Measurements from ENCODE around the gene TIMP1.
A peak's percentile ranks its signal among the peaks of the same experiment; 100 is the strongest.

TIMP1 gene

GRCh38 chrX:47608130-47608810 is 26.0 kb downstream of the TIMP1 start:
- DNase-seq, result no peak

DNA sequence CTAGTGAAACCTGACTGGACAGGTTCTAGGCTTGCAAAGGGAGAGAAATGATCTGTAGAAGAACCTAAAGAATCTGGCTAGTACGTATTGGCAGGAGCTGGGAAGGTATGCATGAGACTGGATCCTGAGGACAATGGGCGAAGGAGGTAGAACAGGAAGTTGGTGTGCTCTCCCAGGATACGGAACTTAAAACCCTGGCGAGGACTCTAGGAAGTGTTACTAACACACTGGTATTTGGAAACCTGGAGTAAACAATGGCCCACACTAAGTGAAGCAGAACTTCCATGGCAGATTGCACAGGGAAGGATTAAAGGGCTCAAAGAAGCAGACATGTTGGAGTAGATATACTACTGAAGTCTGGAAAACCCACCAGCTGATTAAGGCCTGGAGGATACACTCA is 28.3 kb downstream of the TIMP1 start:
- DNase-seq, result no peak

GRCh38 chrX:47611489-47611888 is 29.3 kb downstream of the TIMP1 start:
- DNase-seq, result no peak

GRCh38 chrX:47611926-47612325 is 29.7 kb downstream of the TIMP1 start:
- DNase-seq, result no peak

DNA sequence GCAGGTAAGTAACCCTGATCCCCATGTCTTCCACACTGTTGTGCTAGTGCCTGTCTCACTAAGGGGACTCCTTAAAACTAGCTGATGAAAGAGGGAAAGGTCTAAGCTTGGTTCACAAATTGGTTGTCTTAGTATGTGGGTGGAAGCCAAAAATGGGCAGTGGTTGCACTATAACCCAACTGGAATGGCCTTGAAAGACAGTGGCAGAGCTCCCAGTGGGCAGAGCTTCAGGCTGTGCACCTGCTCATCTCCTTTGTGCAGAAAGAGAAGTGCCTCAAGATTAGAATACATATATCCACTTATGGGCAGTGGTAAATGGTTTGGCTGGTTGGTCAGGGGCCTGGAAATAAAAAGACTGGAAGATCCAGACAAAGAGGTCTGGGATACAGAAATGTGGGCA is 30.2 kb downstream of the TIMP1 start:
- DNase-seq, result no peak

GRCh38 chrX:47613082-47613481 is 30.8 kb downstream of the TIMP1 start:
- no peak for DNase-seq

GRCh38 chrX:47614618-47615017 is 32.4 kb downstream of the TIMP1 start:
- no peak for DNase-seq

DNA sequence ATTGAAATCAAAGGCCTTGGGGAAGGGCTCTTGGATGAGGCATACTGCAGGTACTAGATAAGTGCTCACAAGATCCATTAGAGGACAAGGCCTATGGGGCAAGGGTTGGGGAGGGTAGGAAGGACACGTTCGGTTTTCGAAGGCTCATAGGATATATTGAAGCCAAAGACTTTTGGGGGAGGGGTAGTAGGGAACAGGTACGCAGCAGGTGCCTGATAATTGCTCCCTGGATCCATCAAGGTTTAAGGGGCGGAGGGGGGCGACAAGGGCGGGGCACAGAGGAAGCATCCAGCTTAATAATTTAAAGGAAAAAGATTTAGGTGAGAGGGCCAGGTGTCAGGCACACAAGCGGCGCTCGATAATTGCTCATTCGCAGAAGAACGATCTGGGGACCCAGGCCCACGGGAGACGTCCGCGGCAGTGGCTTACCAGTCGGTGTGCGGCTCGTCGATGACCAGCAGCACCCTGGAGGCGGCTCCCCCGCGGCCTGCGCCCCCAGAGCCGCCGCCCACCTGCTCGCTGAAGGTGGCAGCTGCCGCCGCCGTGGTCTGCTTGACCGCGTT is 36.8 kb downstream of the TIMP1 start:
- peak; percentile 27 for DNase-seq

- peak; percentile 86 for DNase-seq
These were observed 37.5 kb downstream of the TIMP1 start, which contains the start of gene SYN1 for GRCh38 chrX:47619486-47620302. Gene SYN1 (minus strand): TSS chrX:47619857. CDS start chrX:47619728, 129 bp downstream.

DNA sequence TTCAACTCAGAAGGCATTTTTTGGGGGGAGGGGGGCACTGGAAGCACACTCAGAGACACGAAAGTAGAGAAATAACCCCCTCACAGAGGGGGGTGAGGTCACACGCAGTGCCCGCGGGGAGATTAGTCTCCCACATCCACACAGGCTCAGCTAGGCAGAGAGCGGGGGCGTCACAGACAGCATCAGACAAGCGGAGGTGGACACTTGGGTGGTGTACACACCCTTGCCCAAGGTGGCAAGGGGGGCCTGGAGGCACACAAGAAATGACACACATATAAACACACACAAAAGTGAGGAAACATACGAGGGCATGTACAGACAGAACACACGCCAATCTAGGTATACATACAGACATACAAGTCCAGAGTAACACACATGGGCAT is 38.1 kb downstream of the TIMP1 start:
- DNase-seq, result no peak

DNA sequence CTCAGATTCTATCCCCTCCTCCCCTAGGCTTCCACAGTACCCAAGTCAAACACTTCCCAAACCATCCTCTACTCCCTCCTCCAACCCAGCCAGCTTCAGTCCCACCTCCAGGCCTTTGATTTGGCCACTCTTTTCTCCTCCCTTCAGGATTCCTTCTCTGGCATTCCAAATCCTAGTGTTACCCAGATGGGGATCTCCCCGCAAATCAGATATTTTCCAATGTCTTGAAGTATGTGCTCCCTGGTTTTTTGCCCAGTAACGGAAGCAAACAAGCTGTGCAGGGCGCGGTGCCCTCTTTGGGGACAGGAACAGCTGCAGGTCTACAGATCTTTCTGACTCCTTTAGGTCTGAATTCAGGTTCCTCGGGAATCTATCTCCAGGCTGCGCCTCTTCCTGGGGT is 39.6 kb downstream of the TIMP1 start:
- no peak for DNase-seq

DNA sequence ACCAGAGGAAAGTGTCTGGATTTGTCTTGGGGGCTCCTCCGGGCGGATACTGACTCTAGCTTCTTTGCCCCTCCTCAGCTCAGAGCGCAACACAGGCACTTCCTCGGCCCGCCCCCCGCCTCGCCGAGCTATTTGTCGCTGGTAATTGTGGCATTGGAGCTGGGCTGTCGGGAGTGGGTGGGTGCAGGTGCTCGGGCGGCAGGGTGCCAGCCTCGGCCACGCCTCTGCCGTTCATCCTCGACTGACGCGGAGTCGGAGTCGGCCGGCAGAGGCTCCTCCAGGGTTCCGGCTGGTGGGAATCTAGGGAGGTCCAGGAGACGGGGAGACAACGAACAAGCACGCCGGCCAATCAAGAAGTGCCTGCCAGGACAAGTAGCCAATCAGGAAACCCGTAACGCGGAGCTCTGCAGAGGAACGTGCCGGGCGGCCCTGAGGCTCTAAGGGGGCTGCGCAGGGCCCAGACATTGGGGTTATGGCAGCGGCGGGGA is 41.3 kb downstream of the TIMP1 start:
- peak; percentile 94 for DNase-seq

DNA sequence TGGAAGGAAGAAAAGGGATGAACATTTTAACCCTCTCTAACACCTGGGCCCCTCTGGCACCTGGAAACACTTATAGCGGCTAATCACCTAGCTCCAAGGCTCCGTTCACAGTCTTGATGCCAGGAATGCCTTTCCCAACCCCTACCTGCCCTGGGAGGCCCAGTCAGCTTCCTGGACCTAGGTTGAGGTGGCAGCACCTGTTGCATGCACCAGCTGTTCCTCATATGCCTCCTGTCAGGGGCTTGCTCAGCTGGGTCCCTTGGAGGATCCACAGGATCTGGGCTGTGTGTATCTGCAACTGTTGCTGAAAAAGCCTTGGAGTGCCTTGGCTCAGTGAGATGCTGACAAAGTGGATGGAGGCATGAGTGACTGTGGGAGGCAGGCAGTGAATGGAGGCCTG is 43.1 kb downstream of the TIMP1 start:
- DNase-seq, result no peak

- no peak for DNase-seq
These were observed 46.7 kb downstream of the TIMP1 start for GRCh38 chrX:47628982-47629381.

DNA sequence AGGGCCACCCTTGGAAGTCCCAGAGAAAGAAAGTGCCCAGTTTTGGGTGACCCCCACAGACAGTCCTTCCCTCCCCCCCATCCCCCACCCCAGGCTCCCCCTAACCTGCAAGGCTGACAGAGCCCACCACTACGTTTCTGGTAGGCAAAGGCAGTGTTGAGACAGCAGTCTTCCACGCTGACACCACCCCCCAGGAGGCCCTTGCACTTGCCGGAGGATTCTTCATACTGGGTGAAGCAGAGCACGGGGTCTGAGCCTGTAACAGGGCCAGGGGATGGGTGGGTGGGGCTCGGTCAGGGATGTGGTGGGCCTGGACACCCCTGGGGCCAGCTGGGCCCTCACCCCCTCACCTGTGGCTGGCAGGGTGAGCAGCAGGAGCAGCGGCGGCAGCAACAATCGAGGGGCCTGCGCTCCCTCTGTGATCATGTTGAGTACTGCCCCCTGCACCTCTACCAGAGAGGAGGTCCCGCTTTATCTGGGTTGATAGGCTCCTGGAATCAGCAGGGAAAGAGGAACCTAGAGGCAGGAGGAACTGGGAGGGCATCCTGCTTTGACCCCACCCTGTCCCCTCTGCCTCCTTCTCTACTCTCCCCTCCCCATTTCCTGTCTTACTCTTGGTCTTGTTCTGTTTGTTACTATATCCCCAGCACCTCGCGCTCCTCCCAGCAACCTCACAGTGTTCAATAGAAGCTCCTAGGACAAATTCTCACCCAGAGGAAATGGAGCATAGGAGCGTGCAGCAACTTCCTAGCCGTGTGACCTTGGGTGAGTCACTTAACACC is 47.4 kb downstream of the TIMP1 start, which contains the start of gene CFP:
Gene CFP (minus strand): TSS at position 512 of the 782 bp plus-strand sequence. CDS start 86 bp downstream, at position 426.
- no peak for DNase-seq

DNA sequence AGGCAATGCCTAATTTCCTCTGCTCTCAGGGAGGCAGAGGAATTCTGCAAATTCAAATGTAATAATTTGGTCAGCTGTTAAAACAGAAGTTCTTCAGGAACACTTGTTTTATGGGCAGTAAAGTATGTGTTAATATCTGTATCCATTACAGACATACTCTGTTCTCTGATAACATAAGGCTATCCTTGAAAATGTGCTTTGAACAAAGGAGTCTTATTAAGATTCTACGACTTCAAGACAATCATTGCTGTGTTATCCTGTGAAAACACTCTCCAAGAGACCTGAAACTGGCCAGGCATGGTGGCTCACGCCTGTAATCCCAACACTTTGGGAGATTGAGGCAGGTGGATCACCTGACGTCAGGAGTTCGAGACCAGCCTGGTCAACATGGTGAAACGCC is 49.4 kb downstream of the TIMP1 start:
- no peak for DNase-seq

- DNase-seq, result no peak
These were observed 50.4 kb downstream of the TIMP1 start for GRCh38 chrX:47632666-47633065.

GRCh38 chrX:47633689-47634590 is 51.7 kb downstream of the TIMP1 start:
- DNase-seq, result no peak

DNA sequence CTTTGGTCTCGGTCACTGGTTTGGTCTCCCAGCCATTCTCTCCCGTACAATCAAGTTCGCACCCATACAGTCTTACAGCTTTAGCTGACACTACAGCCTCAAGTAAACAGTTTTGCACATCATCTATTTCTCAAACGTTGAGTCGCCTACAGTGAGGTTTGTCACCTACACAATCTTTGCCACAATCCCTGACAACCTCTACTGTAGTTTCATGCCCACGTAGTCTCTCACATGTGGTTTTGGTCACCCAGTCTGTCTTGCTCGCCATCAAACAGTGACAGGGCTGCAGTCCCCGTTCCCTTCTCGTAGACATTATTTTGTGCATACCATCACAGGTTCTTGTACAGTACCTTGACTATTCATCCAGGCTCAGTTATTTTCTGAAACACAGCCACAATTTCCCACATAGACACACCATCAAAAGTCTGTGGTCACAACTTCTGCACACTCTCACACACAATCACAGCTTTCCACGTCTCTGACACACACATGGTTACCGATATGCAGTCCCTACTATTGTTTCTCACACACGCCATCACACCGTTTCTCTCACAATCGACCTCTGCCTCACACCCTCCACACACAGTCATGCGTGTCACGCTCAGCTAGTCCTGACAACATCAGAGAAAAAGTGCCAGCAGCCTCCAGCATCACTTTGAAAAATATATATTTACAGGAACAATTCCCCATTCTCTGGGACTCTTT is 52.8 kb downstream of the TIMP1 start:
- DNase-seq, result no peak
